NCI-H2196 treated with DMSO at 0.1 percent for 48 hours (cell line): ENCODE results near the gene SIX2.

Source experiments
- DNase-seq: peaks from one replicate; lab custom pipeline; 2025; ENCODE audit not compliant: unreplicated experiment; lab: John Stamatoyannopoulos, UW

SIX2 gene

DNA sequence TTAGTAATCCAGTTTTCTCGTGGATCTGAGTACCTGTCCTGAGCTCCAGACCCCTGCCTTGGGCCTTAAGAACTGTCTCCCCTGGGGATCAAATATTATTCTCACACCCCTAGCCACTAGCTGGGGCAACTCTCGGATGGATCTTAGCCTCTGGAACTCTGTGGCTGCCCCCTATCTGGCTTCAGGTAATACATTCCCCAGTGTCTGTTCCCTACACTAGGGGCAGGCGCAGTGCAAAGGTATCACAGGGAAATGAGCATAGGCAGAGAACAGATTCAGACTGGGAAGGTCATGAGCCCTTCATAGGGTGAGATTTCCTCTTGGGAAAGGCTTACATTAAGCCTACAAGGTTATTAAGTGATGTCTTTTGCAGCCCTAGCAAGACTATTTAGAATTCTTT, 11.2 kb upstream of the SIX2 start:
- no peak for DNase-seq

DNA sequence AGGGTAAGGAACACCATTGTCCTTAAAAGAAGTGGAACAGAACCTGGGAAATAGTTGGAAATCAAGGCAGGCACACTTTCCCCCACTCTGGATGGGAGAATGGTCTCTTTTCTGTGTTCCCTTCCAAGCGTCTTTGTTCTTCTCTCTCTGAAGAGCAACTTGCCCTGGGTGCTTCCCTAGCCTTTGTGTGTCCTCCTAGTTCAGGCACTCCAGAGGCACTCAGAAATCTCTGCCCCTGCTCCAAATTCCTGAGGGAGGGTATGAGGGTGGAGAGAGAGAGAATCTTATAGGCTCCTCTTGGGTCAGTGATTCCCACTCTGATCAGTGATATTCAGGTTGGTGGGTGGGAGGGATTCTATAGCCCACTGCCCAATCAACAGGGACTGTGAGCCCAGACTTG, 8.8 kb upstream of the SIX2 start:
- no peak for DNase-seq

DNA sequence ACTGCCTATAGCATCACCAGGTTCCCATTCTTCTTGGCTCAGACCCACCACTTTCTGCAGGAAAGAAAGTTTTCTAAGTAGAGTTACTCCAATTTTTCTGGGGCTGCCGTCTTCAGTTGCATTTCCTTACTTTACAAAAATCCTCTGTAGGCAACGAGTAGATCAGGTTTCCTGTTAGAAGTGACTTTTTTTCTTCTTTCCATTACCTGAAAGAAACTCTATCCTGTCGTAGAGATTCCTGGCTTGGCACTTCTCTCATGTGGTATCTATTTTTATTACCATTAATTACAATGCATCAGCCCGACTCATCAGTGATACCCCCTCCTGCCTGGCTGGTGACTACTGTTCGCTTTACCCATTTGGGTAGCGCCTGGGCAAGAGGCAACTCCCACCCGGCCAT, 5.6 kb upstream of the SIX2 start:
- DNase-seq: no peak

DNA sequence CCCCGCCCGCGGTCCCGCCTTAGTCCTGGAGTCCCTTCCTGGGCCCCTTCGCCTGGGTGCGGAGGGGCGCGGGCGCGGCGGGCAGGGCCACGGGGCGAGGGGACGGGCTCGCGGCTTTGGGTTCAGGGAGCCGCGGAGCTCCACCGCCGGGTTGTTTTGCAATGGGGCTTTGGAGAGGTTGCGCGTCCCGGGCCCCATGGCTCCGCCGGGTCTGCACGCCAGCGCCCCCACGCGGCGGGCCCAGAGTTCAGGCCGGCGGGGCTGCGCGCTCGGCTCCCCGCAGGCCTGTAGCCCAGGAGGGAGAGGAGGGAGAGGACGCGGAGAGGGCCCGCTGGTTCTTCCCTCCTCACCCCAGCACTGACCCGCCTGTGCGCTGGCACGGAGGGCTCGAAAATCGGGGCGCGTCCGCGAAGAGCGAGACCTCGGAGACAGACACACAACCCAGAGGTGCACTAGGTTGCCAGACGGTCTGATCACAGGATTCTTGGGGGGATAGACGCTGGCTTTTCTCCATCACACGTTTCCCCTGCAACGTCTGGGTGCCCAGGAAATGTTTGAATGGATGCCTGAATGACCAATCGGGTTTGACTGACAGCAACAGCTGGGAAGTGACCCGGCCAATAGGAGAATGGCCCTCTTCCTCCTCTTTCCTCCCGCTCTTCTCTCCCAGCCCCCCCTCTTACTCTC, 4.9 kb upstream of the SIX2 start:
- no peak for DNase-seq

GRCh38 chr2:45013229-45014015, 4.2 kb upstream of the SIX2 start:
- DNase-seq: no peak

GRCh38 chr2:45012733-45013132, 3.5 kb upstream of the SIX2 start:
- DNase-seq: no peak

- DNase-seq: no peak
These were observed 2.7 kb upstream of the SIX2 start for GRCh38 chr2:45011621-45012602.

DNA sequence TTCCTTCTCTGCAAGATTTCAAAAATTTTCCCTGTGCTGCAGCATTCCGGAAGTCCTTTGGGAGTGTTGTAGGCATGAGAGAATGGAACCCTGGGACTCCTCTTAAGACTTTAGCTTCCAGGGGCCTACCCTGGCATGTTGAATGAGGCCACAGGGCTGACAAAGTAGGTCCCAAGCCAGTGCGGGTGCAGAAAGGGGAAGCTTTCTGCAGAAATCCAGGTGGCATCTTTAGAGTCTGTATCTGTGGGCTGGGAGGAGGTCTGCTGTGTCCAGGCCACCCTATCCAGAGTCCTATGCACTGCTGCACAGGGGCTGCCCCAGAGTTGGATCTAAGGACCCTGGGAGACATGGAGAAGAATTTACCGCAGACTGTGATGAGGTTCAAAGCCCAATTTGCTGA, 1.9 kb upstream of the SIX2 start:
- DNase-seq: no peak

DNA sequence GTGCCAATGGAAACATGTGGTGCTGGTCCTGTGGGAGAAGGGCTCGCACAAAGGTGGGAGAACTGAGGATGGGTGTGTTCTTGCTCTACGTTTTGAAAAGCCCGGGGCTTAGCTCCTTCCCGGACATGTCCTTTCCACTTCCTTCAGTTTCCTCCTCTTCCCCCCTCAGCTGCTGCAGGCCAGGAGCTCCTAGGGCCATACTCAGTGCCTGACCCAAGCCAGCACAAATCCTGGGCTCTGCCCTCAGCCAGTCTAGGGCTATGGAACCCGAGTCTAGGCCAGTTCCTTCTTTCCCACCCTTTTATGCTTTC, 1.4 kb upstream of the SIX2 start:
- DNase-seq: no peak

DNA sequence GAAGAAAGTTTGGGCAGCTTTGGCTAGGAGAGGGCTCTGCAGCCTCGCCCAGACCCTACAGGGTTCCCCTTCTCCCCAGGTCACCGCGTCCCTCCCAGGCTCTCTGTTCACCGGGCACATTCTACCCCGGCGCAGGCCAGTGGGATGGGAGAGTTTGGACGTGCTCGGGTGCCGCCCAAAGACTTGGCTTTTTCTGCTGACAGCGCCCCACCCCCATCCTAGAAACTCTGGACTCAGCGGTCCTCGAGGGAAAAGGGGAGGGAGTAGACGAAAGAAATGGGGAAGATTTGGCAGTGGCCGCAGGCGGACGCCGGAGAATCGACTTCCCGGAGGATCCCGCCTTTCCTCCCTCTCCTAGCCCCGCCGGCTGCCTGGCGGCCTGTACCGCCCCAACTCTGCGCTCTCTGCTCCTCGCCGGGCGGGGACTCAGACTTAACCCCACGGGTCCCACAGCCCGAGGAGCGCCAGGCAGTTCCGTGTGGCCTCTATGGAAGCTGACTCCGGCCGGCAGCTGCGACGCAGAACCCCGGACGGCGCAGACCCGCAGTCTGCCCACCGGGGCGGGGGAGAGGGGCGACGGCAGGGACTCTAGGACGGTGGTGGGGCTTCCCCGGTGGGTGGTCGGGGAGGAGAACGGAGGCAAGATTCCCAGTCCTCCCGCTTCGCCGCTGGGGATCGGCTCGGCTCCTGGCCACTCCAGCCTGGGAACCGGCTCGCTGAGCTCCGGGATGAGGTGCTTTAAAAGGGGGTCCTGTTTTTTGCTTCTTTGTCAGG, 863 bp upstream of the SIX2 start:
- peak; percentile 77 for DNase-seq

GRCh38 chr2:45008296-45009129, 739 bp downstream of the SIX2 start:
- no peak for DNase-seq

DNA sequence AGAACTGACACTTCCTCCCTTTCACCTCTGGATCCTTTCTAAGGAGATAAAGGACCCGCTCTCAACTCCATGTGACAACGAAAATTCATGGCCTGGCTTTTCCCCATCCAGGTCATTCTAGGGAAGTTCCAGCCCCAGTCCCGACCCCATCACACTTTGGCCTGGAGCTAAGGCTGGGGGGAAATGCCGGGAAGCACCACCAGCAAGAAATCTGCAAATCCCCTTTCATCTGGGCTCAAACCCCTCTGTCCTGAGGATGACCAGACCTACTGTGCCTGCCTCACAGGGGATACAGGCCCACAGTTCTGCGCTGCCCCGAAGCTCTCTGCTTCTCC, 1.3 kb downstream of the SIX2 start:
- no peak for DNase-seq

DNA sequence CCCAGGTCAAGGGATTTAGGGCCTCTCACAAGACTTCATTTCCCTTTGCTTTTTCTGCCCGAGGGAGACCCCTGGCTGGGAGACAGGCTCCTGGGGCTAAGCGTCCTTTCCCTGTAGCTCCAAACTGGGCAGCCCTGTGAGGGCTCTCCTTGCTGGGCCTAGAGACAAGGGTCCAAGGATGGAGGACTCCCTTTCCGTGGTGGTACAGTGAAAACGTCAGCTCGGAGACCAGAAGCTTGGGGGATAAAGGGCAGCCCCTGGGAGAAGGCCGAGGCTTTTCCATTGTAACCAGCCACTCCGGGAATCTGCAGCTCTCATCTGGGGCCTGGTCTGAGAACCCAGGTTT, 2.3 kb downstream of the SIX2 start:
- DNase-seq: no peak

- DNase-seq: no peak
These were observed 3.0 kb downstream of the SIX2 start for GRCh38 chr2:45006041-45006941.

- DNase-seq: no peak
These were observed 3.8 kb downstream of the SIX2 start for GRCh38 chr2:45005261-45006002.

GRCh38 chr2:45004562-45005191, 4.6 kb downstream of the SIX2 start:
- DNase-seq: no peak

DNA sequence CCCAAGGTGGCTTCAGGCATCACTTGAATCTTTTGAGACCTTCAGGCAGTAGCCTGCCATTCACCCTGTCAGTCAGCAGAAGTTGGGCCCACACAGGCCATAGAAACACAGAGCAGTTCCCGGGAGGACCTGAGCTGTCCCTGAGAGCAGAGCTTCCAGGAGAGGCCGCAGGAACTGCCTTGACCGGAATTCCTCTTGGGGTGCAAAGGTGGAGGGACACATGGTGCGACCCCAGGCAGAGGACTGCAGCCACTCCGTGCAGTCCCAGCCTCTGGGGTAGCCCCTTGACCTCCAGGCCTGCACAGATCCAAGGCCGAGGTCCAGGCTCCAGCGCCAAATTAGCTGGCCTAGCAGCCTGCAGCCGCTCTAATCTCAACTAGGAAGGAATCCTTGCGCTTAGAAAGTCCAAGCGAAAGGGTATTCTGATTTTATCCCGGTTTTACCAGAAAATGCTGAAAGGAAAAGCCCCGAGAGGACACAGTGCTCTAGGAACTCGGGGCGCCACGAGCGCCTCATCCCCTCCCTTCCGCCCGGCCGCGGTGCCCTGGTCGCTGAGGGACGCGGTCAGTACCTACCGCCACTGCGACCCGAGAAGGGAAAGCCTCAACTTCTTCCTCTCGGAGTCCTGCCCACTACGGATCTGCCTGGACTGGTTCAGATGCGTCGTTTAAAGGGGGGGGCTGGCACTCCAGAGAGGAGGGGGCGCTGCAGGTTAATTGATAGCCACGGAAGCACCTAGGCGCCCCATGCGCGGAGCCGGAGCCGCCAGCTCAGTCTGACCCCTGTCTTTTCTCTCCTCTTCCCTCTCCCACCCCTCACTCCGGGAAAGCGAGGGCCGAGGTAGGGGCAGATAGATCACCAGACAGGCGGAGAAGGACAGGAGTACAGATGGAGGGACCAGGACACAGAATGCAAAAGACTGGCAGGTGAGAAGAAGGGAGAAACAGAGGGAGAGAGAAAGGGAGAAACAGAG, 5.4 kb downstream of the SIX2 start:
- DNase-seq: no peak
